Measurements from ENCODE around the gene TRIM74.
"Not testable (repeated sequence)": the region's sequence is repeated elsewhere in the genome, so short reads cannot be mapped to it uniquely, and the experiment has no call there.

The TRIM74 gene

DNA sequence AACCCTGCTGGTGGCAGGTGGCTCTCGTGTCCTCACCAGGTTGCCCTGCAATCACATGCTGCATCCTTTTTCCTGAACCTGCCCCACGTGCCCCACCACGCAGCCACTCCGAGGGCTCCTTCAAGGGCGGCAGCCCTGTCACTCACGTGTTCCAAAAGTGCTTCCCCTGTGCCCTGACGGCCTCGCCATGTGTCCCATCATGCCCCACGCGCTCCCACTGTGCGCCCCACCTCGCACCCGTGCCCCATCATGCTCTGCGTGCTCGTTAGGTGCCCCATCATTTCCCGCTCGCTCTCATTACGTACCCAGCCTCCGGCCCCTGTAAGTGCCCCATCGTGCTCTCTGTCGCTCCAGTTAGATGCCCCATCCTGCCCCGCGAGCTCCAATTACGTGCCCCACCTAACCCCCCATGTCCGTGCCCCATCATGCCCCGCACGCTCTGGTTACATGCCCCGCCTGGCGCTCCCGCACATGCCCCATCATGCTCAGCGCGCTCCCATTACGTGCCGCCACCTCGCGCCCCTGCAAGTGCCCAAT is at the start of gene TRIM74:
Gene TRIM74 (minus strand): TSS at position 487 of the 537 bp plus-strand sequence. CDS start 3,309 bp downstream, outside the sequence.
- not testable (repeated sequence) for DNase-seq

DNA sequence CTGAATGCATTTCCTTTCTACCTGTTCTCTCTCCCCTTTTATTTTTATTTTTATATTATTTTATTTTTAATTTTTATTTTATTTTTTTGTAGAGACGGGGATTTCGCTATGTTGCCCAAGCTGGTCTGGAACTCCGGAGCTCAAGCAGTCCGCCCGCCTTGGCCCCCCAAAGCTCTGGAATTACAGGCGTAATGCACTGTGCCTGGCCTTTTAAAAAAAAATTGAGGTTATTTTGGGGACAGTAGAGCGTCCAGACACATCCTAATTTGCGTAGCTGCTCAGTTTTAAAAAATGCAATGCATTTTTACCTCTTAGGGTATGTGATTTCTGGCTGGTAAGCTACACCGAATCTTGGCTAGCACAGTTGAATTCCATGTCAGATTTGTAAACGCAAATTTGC is 37.2 kb upstream of the TRIM74 start:
- not testable (repeated sequence) for DNase-seq

DNA sequence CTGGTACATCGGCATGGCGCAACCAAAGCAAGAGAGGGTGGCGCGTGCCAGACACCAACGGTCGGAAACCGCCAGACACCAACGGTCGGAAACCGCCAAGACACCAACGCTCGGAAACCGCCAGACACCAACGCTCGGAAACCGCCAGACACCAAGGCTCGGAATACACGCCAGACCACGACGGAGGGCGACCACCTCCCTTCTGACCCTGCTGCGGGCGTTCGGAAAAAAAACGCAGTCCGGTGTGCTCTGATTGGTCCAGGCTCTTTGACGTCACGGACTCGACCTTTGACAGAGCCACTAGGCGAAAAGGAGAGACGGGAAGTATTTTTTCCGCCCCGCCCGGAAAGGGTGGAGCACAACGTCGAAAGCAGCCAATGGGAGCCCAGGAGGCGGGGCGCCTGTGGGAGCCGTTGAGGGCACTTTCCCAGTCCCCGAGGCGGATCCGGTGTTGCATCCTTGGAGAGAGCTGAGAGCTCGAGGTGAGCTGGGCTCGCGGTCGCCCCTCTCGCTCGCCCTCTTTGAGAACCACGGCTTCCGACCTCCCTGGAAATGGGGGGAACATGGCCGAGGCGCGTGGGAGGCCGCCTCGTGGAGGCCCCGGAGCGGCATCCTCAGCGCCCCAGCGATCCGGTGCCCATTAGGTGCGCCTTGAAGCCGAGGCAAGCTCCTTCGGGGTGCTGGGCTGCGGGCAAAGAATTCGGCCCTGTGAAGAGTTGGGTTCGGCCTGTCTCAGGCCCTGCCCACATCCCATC is 36.6 kb upstream of the TRIM74 start:
- DNase-seq = not testable (repeated sequence)

DNA sequence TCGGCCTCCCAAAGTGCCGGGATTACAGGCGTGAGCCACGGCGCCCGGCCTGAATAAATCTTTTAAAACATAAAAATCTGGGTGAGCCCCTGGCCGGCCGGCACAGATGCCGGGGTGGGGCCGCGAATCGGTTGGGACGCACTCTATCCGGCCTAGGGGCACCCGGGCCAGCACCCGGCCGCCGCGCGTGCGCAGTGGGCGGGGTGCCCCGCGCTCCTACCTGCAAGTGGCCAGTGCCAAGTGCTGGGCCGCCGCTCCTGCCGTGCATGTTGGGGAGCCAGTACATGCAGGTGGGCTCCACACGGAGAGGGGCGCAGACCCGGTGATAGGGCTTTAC is 36.1 kb upstream of the TRIM74 start:
- DNase-seq = not testable (repeated sequence)

DNA sequence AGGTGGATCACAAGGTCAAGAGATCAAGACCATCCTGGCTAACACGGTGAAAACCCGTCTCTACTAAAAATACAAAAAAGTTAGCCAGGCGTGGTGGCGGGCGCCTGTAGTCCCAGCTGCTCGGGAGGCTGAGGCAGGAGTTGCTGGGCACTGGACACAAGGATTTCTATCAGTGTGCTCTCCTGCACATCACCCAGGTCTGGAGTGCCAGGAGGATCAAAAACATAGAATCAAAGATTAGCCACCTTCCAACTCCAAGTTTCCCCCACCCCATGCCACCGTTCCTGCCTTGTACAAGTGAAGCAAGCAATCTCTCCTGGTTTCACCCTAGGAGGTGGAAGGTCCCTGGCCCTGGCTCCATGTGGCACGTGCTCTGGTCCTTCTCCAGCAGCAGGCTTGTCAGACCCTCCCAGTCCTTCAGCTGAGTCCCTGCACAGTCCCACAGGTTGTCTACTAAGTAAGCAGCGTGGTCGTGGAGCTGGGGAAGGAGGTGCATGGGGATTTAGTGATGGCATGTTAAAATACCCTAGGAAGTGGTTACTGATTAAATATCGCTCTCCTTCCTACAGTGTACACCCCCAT is 28.7 kb upstream of the TRIM74 start:
- DNase-seq = not testable (repeated sequence)

DNA sequence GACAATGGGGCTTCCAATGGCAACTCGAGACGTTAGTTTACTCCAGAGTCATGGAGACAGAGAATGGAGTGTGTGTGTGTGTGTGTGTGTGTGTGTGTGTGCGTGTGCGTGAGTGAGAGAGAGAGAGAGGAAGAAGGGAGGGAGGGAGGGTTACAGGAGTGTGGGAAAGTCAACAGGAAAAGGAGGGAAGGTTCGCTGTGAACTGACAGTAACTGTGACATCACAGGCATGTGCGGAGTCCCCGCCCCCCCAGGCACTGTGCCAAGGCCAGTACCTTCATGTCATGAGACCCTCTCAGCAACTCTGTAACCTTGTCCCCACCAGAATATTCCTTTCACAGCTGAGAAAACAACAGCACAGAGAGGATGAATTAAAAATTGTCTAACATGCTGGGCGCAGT is 28.2 kb upstream of the TRIM74 start:
- not testable (repeated sequence) for DNase-seq

DNA sequence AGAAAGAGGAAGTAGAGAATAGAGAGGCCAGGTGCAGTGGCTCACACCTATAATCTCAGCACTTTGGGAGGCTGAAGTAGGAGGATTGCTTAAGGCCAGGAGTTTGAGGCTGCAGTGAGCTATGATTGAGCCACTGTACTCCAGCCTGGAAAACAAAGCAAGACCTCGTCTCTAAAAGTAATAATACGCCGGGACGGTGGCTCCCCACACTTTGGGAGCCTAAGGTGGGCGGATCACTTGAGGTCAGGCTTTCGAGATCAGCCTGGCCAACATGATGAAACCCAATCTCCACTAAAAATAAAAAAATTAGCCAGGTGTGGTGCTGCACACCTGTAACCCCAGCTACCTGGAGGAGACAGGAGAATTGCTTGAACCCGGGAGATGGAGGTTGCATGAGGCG is 26.2 kb upstream of the TRIM74 start:
- DNase-seq = not testable (repeated sequence)

DNA sequence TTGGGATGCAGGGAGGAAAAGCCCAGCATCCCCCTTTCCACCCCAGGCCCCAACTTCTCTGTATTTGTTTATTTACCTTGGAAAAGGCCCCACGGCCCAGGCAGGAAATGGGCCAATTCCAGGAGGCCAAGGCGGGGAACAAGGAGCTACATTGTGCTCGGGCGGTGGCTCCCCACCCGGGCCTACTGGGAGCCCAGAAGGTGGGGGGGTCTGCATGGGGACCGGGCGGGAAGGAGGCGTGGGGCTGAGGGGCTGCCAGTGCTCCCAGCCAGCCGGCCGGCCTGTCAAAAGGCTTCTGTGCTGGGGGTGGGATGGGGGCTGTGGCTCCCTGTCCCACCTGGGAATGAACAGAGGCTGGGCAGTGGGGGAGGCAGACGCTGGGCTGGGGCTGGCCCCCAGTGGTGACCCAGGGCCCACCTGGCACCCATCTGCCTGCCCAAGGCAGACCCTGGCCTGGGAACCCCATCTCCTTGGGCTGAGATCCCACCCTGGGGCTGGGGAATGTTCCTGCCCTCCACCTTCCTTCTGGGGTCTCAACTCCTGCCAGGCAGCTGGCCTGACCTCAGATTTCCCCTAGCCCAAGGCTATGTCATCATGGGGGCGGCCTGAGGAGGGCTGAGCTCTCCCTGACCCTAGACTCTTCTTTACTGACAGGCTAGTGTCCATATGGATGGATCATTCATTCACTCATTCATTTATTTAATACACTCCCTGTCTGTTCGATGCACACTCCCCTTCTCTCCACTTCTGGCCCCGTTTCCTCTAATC is 21.1 kb upstream of the TRIM74 start:
- DNase-seq = not testable (repeated sequence)

DNA sequence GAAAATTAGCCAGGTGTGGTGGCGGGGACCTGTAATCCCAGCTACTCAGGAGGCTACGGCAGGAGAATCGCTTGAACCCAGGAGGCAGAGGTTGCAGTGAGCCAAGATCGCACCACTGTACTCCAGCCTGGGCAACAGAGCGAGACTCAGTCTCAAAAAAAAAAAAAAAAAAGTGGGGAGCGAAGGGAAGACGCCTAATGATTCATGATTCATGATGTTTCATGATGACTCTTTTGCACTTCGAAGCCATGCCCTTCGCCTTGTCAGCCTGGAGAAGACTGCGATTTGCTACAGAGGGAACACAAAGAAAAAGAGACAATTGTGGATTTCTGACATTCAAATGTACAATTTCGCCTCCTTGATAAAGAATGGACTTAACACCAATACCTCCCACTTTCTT is 12.8 kb upstream of the TRIM74 start:
- DNase-seq = not testable (repeated sequence)

DNA sequence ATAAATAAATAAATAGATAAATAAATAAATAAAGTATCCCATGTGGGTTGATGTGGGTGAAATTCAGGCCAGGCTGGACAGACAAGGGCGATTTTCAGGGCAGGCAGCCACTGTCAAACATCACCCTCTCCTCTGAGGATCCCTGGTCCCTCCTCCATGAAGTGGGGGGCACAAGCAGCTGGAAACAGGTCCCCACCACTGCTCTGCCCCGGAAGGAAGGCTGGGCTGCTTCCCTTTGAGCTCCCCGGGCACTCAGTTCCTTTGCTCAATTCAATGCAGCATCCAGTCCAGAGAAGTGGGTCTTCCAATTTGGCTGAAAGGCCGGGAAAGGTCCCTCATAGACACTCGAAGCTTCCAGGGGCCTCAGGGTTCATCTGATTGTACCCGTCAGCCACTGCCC is 11.1 kb upstream of the TRIM74 start:
- DNase-seq = not testable (repeated sequence)

DNA sequence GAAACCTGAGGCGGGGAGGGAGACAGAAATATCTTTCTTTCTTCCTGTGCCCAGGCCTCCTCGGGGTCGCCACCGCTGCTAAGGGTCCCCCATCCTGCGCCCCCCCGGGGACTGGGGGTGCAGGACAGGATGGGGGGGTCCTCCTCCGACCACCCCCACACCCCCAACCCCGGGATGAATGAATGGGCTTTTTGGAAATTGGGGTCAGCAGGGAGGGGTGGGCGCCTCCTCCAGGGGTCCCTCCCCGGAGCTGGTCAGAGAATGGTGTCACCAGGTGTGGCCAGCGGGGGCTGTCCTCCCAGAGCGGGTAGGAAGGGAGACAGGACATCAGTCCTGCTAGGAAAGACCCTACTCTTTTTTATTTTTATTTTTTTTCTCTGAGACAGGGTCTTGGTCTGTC is 7.2 kb upstream of the TRIM74 start:
- not testable (repeated sequence) for DNase-seq

DNA sequence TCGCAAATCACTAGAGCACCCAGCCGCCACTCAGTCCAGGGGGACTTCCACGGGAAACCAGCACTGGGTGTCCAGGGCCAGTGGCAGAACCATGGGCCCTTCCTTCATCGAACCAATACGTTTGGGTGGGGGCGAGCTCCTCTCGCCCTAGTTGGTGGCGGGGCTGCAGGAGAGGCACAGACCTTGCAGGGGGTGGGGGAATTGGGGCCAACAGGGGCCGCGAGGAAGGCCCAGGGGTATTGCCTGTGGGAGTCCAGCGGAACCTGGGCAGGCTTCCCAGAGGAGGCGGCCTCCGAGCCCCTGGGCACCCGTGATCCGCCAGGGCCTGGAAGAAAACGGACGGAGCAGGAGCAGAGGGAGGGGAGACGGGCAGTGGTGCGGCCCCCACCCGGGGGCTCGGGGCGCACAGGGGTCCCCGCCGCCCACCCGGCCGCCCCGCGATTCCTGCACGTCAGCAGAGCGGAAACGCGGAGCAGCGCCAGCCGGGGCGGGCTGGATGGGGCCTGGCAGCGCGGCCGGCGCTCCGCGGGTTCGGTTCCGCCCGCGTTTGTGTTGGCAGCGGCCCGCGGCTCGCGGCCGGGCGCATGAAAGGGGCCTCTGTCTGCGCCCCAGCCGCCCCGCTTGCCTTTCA is 6.5 kb upstream of the TRIM74 start:
- DNase-seq = not testable (repeated sequence)

DNA sequence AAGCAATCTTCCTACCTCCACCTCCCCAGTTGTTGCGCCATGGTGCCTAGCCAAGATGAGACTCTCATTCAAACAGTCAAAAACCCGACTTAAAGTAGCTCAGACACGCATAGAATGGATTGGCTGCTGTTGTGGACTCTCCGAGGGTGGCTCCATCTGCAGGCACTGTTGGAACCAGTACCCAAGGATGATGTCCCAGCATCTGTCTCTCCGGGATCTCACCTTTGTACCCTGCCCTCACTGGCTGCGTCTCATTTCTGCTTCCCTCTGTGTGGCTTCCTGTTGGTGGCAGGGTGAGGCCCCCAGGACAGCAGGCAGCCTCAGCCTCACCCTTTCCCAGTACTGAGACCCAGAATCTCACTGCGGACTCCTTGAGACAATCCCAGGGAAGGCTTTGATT is 5.5 kb upstream of the TRIM74 start:
- not testable (repeated sequence) for DNase-seq

DNA sequence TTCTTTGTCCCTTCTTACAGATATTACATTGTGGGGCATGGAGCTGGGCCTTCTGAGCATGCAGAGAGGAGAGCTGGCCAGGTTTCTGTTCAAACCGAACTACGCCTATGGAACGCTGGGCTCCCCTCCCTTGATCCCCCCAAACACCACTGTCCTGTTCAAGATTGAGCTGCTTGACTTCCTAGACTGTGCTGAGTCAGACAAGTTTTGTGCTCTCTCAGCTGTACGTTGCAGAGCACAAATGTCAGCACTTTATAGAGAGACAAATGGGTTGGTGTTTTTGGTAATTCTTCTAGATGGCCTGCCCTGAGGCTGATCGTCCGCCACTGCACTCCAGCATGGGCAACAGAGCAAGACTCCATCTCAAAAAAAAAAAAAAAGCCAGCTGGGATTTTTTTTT is 2.2 kb upstream of the TRIM74 start:
- DNase-seq = not testable (repeated sequence)

DNA sequence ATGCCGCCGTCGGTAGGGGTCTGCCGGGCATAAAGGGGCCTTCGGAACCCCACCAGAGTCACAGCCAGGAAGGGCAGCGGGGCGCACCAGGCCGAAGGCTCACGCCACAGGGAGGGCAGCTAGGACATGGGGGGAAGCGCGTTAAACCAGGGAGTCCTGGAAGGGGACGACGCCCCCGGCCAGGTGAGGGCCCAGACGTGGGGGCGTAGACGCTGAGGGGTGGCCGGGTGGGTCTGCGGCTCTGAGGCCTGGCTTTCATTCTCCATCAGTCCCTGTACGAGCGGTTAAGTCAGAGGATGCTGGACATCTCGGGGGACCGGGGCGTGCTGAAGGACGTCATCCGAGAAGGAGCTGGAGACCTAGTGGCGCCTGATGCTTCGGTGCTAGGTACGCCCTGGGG is 422 bp upstream of the TRIM74 start:
- not testable (repeated sequence) for DNase-seq

DNA sequence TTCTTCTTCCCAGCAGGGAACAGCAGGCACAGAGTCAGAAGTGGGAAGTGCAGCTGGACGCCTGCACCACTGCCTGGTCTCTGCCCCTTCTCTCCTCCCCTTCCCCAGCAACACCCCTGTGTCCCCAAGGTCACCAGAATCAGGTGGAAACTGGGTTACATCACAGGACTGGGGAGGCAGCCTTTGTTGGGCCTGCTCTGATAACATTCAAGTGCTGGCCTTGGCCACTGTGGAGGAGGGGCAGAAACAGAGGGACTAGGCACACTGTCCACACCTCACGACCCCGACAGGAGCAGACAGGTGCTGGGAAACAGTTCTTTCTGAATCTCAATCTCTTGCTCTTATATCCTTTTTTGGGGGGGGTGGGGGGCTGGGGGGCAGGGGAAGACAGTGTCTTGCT is 2.4 kb downstream of the TRIM74 start:
- DNase-seq = not testable (repeated sequence)

DNA sequence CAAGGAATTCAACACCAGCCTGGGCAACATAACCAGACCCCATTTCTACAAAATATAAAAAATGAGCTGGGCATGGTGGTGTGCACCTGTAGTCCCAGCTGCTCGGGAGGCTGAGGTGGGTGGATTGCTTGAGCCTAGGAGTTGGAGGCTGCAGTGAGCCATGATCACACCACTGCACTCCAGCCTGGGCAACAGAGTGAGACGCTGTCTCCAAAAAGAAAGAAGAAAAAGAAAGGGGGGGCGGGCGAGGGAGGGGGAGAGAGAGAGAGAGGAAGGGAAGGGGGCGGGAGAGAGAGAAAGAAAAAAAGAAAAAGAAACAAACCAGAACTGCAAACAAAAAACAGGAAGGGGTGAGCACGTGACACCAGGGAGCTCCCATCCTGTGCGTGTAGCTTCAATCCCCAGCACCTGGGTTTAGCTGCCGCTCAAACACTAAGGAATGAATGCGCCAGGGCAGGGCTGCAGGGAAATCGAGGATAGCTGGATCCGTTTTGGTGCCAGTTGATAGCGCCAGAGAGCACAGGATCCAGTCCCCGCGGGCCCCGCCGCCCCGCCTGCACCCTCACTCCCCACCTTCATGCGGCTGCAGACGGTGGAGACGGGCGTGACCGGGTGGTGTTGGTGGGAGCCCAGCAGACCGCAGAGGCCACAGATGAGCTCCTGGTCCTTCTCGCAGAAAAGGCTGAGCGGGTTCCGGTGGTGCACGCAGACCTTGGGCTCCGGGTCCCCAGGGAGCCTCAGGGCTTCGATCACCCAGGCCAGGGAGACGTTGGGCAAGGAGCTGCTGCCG is 3.9 kb downstream of the TRIM74 start:
- not testable (repeated sequence) for DNase-seq

DNA sequence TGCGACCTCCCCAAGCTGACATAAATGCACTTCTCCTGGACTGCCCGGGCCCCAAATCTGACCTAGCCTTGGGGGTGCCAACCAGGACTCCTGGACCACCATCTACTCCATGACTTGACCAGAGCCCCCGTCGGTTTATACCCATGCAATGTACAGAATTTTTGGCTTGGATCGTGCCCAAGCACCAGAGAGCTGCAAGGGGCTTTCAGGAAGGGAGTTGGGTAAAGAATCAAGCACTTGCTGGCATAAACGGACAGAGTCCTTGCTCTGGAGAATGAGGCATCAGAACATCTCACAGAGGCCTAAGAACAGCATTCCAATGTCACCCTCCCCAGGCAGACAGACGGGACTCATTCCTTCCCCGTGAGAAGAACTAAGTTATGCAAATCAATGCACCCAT is 6.2 kb downstream of the TRIM74 start:
- DNase-seq = not testable (repeated sequence)

DNA sequence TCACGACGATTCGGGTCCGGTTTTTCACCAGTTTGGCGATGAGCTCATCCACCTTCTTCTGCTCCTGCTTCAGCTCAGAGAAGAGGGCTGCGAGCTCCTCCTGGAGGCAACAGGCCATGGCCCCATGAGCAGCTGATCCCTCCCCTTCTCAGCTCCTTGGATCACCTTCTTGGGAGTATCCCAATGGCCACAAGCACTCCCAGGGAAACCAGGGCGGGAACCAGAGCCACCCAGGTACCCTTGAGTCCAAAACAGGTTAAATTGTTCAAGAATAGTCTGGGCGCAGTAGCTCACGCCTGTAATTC is 8.0 kb downstream of the TRIM74 start:
- DNase-seq = not testable (repeated sequence)

DNA sequence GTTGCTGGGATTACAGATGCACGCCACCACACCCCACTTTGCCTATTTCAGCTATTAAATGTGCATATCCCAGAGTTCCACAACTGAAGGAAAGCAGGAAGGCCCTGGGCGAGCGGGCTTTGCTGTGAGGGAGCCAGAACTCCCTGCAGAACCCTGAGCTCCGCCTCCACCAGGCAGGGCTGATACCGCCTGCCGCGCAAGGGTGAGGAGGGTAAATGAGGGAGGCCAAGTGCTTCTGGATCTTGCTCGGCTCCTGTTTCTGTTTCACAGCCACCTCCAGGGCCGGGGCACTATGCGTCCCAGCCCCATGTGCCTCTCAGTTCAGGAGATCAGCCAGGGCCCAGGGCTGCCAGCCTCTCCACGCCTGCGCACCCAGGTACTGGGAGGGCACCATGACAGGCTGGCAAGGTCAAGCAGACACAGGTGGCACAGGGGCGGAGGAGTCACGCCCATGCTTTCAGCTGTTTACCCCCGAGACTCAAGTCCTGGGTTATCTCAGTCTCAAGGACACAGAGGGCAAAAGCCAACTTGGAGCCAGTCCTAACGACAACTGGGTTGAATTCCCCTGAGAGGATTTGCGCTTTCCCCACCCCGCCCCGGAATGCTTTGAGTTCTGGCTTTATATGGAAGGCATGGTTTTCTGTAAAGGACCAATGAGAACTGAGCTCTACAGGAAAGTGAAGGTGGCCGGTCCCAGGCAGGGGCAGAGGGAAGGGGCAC is 8.5 kb downstream of the TRIM74 start:
- not testable (repeated sequence) for DNase-seq

DNA sequence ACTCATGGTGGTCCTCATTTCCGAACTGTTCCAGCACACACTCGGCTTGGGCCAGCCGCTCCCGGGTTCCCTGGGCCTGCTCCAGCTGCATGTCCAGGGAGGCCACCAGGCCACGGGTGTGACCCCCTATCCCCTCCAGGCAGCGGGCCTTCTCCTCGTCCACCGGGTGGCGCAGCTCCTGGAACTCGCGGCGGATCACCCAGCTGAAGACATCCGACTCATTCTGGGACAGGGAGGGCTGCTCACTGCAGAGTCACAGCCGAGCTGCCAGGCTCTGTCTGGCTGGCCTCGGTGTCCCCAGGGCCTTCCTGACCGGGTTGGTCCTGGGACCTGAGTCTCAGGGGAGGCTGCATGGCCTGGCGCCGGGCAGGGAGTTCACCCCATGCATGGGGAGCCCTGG is 9.2 kb downstream of the TRIM74 start:
- not testable (repeated sequence) for DNase-seq

Measured in NCI-H1105 treated with DMSO at 0.1 percent for 48 hours (cell line).